K562 (cell line): ENCODE data around the gene HSD3B7. TPM values are rescaled to one million over a fixed set of nuclear protein-coding genes. Genes with fewer than 3 reads are reported as not detected.

Experiments
- ARHGAP35 ChIP-seq: fragments of 450-650 bp; IDR thresholded peaks from 2 replicates; pipeline ENCODE4 v1.6.1; 2018; ENCODE audit not compliant: partially characterized antibody
- ARID1B ChIP-seq: fragments of 450-650 bp; IDR thresholded peaks from 2 replicates; pipeline ENCODE4 v1.6.1; 2016; ENCODE audit warnings: antibody characterized with exemption, mild to moderate bottlenecking, inconsistent platforms
- BHLHE40 ChIP-seq: IDR thresholded peaks from 2 replicates; pipeline ENCODE4 v1.6.1; 2011; ENCODE audit warnings: low read length, improper control_type of control experiment
- CBX1 ChIP-seq: sonication (generic); IDR thresholded peaks from 2 replicates; pipeline ENCODE4 v1.6.1; 2016; ENCODE audit warnings: antibody characterized with exemption, low read depth, mild to moderate bottlenecking
- CEBPB ChIP-seq: fragments of 450-650 bp; IDR thresholded peaks from 2 replicates; pipeline ENCODE4 v1.6.1; 2016; ENCODE audit warnings: missing genetic modification characterization, missing compliant biosample characterization
- CSDE1 ChIP-seq, 2 experiments: fragments of 450-650 bp; IDR thresholded peaks; 2 replicates each; pipeline ENCODE4 v1.6.1; 2016; ENCODE audit warnings: mild to moderate bottlenecking in 1 of 2
- EGR1 ChIP-seq: fragments of 450-650 bp; conservative IDR thresholded peaks from 2 replicates; pipeline ENCODE4 v1.6.1; 2017; ENCODE audit warnings: mild to moderate bottlenecking
- FOXJ2 ChIP-seq: fragments of 200-800 bp; sonication (Bioruptor generic); IDR thresholded peaks from 2 replicates; pipeline ENCODE4 v1.6.1; 2016; ENCODE audit warnings: missing genetic modification characterization, missing compliant biosample characterization
- HMG20A ChIP-seq: fragments of 450-650 bp; formaldehyde crosslinking; conservative IDR thresholded peaks from 2 replicates; pipeline ENCODE4 v1.4.0; 2020; ENCODE audit warnings: mild to moderate bottlenecking, mixed read lengths
- KLF6 ChIP-seq: fragments of 250-450 bp; sonication (Bioruptor Pico); IDR thresholded peaks from 2 replicates; pipeline ENCODE4 v1.4.0; 2020; ENCODE audit warnings: mild to moderate bottlenecking, moderate library complexity, borderline replicate concordance
- NR2F6 ChIP-seq: fragments of 450-650 bp; formaldehyde crosslinking; IDR thresholded peaks from 2 replicates; pipeline ENCODE4 v1.4.0; 2020; ENCODE audit warnings: mild to moderate bottlenecking
- RB1 ChIP-seq: fragments of 450-650 bp; IDR thresholded peaks from 2 replicates; pipeline ENCODE4 v1.6.1; 2017; ENCODE audit warnings: low read depth, mild to moderate bottlenecking
- RBFOX2 ChIP-seq: fragments of 200-400 bp; formaldehyde crosslinking; IDR thresholded peaks from 2 replicates; pipeline ENCODE4 v1.6.1; 2017; ENCODE audit warnings: low read depth, mild to moderate bottlenecking, low read length, moderate library complexity
- RBM14 ChIP-seq: fragments of 200-400 bp; formaldehyde crosslinking; IDR thresholded peaks from 2 replicates; pipeline ENCODE4 v1.6.1; 2018; ENCODE audit warnings: low read depth, mild to moderate bottlenecking, low read length, moderate library complexity, borderline replicate concordance; ENCODE audit not compliant: insufficient read depth
- ZNF197 ChIP-seq: fragments of 200-800 bp; sonication (Bioruptor generic); IDR thresholded peaks from 2 replicates; pipeline ENCODE4 v1.6.1; 2016; ENCODE audit warnings: low read depth, missing genetic modification characterization, missing compliant biosample characterization
- ZNF699 ChIP-seq: fragments of 250-450 bp; sonication (Bioruptor Pico); IDR thresholded peaks from 2 replicates; pipeline ENCODE4 v1.8.0; 2021; ENCODE audit warnings: mild to moderate bottlenecking, moderate library complexity; ENCODE audit not compliant: insufficient replicate concordance
- polyA plus RNA-seq, 8 experiments: library from polyadenylated mRNA; depleted of rRNA in 4 of 8; stranded (reverse) in 5 of 8; unstranded in 3 of 8; fragments of >200 nt; fragmentation: Nextera tagmentation in 2 of 8; fragmentation: Illumina TruSeq in 1 of 8; extraction: Ambion mirVana in 2 of 8; extraction: Trizol in 1 of 8; gene quantifications; 2 replicates each; pipeline versions ENCODE4 v1.2.1 to v1.2.3, GENCODE V29; 2011 to 2014; ENCODE audit warnings: inconsistent platforms in 1 of 8, missing spikeins in 1 of 8
- total RNA-seq, 7 experiments: library from RNA; depleted of rRNA in 6 of 7; stranded (reverse); fragments of >200 nt in 6 of 7; fragmentation: Illumina TruSeq in 2 of 7; extraction: Trizol in 2 of 7; gene quantifications; 2 replicates each; pipeline versions ENCODE4 v1.2.1 to v1.2.3, GENCODE V29; 2011 to 2021; ENCODE audit warnings: low replicate concordance in 1 of 7
- TF ChIP-seq, protein P1 (sequence below): fragments of 150-350 bp; IDR thresholded peaks from 2 replicates; pipeline ENCODE4 v1.6.1; 2014; ENCODE audit warnings: low read depth, mild to moderate bottlenecking, low read length, borderline replicate concordance
- TF ChIP-seq, protein P2 (sequence below): sonication (generic); formaldehyde crosslinking; IDR thresholded peaks from 2 replicates; pipeline ENCODE4 v1.8.0; 2022; ENCODE audit warnings: missing genetic modification reagents, mild to moderate bottlenecking, borderline replicate concordance

HSD3B7 gene
- total and polyA plus RNA-seq, 9 of the 15 experiments (the other 6 are each of a cell fraction or from before 2014, with no cell fraction given), result 5.4 to 49.1 (median 23.0) TPM

DNA sequence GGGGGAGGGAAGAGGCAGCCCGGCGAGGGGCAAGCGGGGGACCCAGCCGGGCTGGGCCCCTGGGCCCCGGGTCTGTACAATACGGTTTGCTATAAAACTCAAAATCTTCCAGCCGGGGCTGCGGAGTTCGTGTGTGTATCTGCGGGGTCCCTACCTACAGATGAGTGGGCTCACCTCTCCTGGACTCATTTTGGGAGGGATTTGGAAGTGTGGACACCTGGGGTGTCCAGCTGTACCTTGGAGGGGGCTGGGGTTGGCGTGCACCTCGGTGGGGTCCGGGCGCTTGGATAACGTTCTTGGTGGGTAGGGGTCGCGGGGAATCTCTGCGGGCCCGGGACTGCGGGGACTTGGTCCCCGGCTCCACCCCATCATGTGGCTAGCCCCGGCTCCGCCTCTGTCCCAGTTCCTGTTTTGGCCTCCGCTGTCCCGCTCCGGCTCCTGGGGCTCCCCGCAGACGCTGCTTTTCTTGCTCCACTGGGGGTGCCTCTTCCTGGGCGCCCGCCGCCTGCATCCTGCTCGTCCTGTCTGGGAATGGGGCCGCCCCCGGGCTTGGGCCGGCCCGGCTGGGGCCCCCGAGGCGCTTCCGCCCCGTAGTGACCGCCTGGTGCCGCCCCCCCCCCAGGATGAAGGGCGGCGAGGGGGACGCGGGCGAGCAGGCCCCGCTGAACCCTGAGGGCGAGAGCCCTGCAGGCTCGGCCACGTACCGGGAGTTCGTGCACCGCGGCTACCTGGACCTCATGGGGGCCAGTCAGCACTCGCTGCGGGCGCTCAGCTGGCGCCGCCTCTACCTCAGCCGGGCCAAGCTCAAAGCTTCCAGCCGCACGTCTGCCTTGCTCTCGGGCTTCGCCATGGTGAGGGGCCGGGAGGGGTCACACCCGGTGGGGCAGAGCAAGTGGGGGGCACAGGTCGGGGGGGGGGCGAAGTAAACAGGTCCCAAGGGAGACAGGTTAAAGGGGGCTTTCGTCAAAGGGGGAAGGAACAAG, 36.0 kb upstream of the HSD3B7 start, which contains the start of gene ORAI3 (continued):
- TF ChIP-seq, protein P1, sequence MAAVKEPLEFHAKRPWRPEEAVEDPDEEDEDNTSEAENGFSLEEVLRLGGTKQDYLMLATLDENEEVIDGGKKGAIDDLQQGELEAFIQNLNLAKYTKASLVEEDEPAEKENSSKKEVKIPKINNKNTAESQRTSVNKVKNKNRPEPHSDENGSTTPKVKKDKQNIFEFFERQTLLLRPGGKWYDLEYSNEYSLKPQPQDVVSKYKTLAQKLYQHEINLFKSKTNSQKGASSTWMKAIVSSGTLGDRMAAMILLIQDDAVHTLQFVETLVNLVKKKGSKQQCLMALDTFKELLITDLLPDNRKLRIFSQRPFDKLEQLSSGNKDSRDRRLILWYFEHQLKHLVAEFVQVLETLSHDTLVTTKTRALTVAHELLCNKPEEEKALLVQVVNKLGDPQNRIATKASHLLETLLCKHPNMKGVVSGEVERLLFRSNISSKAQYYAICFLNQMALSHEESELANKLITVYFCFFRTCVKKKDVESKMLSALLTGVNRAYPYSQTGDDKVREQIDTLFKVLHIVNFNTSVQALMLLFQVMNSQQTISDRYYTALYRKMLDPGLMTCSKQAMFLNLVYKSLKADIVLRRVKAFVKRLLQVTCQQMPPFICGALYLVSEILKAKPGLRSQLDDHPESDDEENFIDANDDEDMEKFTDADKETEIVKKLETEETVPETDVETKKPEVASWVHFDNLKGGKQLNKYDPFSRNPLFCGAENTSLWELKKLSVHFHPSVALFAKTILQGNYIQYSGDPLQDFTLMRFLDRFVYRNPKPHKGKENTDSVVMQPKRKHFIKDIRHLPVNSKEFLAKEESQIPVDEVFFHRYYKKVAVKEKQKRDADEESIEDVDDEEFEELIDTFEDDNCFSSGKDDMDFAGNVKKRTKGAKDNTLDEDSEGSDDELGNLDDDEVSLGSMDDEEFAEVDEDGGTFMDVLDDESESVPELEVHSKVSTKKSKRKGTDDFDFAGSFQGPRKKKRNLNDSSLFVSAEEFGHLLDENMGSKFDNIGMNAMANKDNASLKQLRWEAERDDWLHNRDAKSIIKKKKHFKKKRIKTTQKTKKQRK, result no peak
- TF ChIP-seq FOXJ2 (tag) (no peak), ZNF699 (CRISPR knock-in tag) (no peak), ARHGAP35 (no peak), RBM14 (0 out of 2 replicates have a peak, but pooled peaks have one; percentile 73), KLF6 (CRISPR knock-in tag) (no peak), CBX1 (peak; percentile 48; the same call in 1 of the 2 replicates), RB1 (0 out of 2 replicates have a peak, but pooled peaks have one; percentile 48), EGR1 (no peak; the same call in 1 of the 2 replicates), ZNF197 (CRISPR knock-in tag) (no peak), CEBPB (tag) (no peak), HMG20A (CRISPR knock-in tag) (no peak), CSDE1 (IDR thresholded peaks at IDR 0.05) (no peak), BHLHE40 (no peak), NR2F6 (CRISPR knock-in tag) (no peak), RBFOX2 (peak; percentile 88), ARID1B (no peak)
- TF ChIP-seq, protein P2, sequence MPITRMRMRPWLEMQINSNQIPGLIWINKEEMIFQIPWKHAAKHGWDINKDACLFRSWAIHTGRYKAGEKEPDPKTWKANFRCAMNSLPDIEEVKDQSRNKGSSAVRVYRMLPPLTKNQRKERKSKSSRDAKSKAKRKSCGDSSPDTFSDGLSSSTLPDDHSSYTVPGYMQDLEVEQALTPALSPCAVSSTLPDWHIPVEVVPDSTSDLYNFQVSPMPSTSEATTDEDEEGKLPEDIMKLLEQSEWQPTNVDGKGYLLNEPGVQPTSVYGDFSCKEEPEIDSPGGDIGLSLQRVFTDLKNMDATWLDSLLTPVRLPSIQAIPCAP (CRISPR knock-in tag), result no peak
